Ascending aorta (tissue), 2 donors: ENCODE measurements around the gene TMEM178B. TPM values are rescaled to one million over a fixed set of nuclear protein-coding genes. Genes with fewer than 3 reads are reported as not detected.

Source experiments
- DNase-seq, 2 donors: peaks; one replicate each; pipeline ENCODE4 v3.0.0-alpha.2; 2019; ENCODE audit warnings: low spot score in 2 of 2
- H3K27ac ChIP-seq, 2 donors: fragments of 200-600 bp; sonication (generic); one replicate each; pipeline ENCODE4 v1.5.1; 2016 to 2017; ENCODE audit warnings: mild to moderate bottlenecking in 1 of 2
- H3K27me3 ChIP-seq: fragments of 200-600 bp; sonication (generic); one replicate; pipeline ENCODE4 v1.5.1; 2017
- H3K36me3 ChIP-seq, 2 donors: fragments of 200-600 bp; sonication (generic); one replicate each; pipeline ENCODE4 v1.5.1; 2016
- H3K4me1 ChIP-seq, 2 donors: fragments of 200-600 bp; sonication (generic); one replicate each; pipeline ENCODE4 v1.5.1; 2016 to 2017; ENCODE audit warnings: mild to moderate bottlenecking in 1 of 2
- H3K4me3 ChIP-seq, 2 donors: fragments of 200-600 bp; sonication (generic); one replicate each; pipeline ENCODE4 v1.5.1; 2016 to 2017; ENCODE audit warnings: mild to moderate bottlenecking in 1 of 2
- H3K9me3 ChIP-seq, 2 donors: fragments of 200-600 bp; sonication (generic); one replicate each; pipeline ENCODE4 v1.5.1; 2016
- CTCF ChIP-seq, 3 experiments: fragments of 200-600 bp in 2 of 3; fragments of 450-650 bp in 1 of 3; sonication (generic) in 2 of 3; IDR thresholded peaks; one replicate each; pipeline ENCODE4 v1.5.1; 2016 to 2019; ENCODE audit warnings: antibody characterized with exemption in 3 of 3, mild to moderate bottlenecking in 1 of 3, moderate library complexity in 1 of 3
- intact Hi-C: fragments of 100-400 bp; cut with DNase I; formaldehyde crosslinking; loops from one replicate; pipeline ENCODE4 v1.15.1; 2023
- total RNA-seq: library from RNA; depleted of rRNA; stranded (reverse); fragments of >200 nt; gene quantifications from one replicate; pipeline ENCODE4 v1.1.0, GENCODE V29; 2016

TMEM178B gene
- total RNA-seq, 1 donor from 2014 or later: 1.9 TPM

- Histone ChIP-seq H3K27ac (no peak overlapping the region), H3K36me3 (no peaks in the 10 kb centered on the region), H3K9me3 (no peaks in the 10 kb centered on the region), H3K27me3 (no peaks in the 10 kb centered on the region), H3K4me1 (no peaks in the 10 kb centered on the region), H3K4me3 (no peak overlapping the region)
- TF ChIP-seq CTCF (IDR thresholded peaks at IDR 0.05): no peak
- no peak for DNase-seq
- intact Hi-C loops: no loop called here
Observed at GRCh38 chr7:141478845-141479244, 405.0 kb downstream of the TMEM178B start.

- TF ChIP-seq CTCF (IDR thresholded peaks at IDR 0.05): no peak
- Histone ChIP-seq H3K4me1 (no peaks in the 10 kb centered on the region), H3K36me3 (no peaks in the 10 kb centered on the region), H3K4me3 (no peak overlapping the region), H3K27ac (no peak overlapping the region), H3K27me3 (no peaks in the 10 kb centered on the region), H3K9me3 (no peaks in the 10 kb centered on the region)
- intact Hi-C loops: no loop called here
- DNase-seq: no peak
Observed at GRCh38 chr7:141480953-141481352, 407.1 kb downstream of the TMEM178B start.

- no peak overlapping the region for H3K27ac ChIP-seq
- no peak for DNase-seq
- no peak for TF ChIP-seq CTCF (IDR thresholded peaks at IDR 0.05)
- no peaks in the 10 kb centered on the region for H3K36me3 ChIP-seq
- no peaks in the 10 kb centered on the region for H3K4me1 ChIP-seq
- H3K27me3 ChIP-seq: no peaks in the 10 kb centered on the region
- no peak overlapping the region for H3K4me3 ChIP-seq
- no peaks in the 10 kb centered on the region for H3K9me3 ChIP-seq
- intact Hi-C loops: no loop called here
Observed at GRCh38 chr7:141481971-141482370, 408.1 kb downstream of the TMEM178B start.

GRCh38 chr7:141483044-141483443, 409.2 kb downstream of the TMEM178B start:
- Histone ChIP-seq H3K4me3 (no peak overlapping the region), H3K27me3 (no peaks in the 10 kb centered on the region), H3K4me1 (no peaks in the 10 kb centered on the region), H3K27ac (no peak overlapping the region), H3K36me3 (no peaks in the 10 kb centered on the region), H3K9me3 (no peaks in the 10 kb centered on the region)
- no peak for DNase-seq
- no peak for TF ChIP-seq CTCF (IDR thresholded peaks at IDR 0.05)
- intact Hi-C loops: no loop called here

- intact Hi-C loops: no loop called here
- H3K9me3 ChIP-seq: no peaks in the 10 kb centered on the region
- no peak overlapping the region for H3K4me3 ChIP-seq
- no peaks in the 10 kb centered on the region for H3K36me3 ChIP-seq
- no peaks in the 10 kb centered on the region for H3K4me1 ChIP-seq
- H3K27ac ChIP-seq: no peak overlapping the region
- DNase-seq: no peak
- H3K27me3 ChIP-seq: no peaks in the 10 kb centered on the region
- TF ChIP-seq CTCF (IDR thresholded peaks at IDR 0.05): no peak
Observed at GRCh38 chr7:141484907-141485306, 411.0 kb downstream of the TMEM178B start.

- no peaks in the 10 kb centered on the region for H3K9me3 ChIP-seq
- intact Hi-C loops: no loop called here
- TF ChIP-seq CTCF (IDR thresholded peaks at IDR 0.05): no peak
- no peak overlapping the region for H3K27ac ChIP-seq
- H3K4me3 ChIP-seq: no peak overlapping the region
- no peaks in the 10 kb centered on the region for H3K4me1 ChIP-seq
- H3K27me3 ChIP-seq: no peaks in the 10 kb centered on the region
- H3K36me3 ChIP-seq: no peaks in the 10 kb centered on the region
- DNase-seq: no peak
Observed at GRCh38 chr7:141486959-141487358, 413.1 kb downstream of the TMEM178B start.
